NCI-H524 (cell line): ENCODE measurements around the gene USP21.
"Not testable (repeated sequence)": the region's sequence is repeated elsewhere in the genome, so short reads cannot be mapped to it uniquely, and the experiment has no call there.

Source experiments
- DNase-seq, 2 experiments: peaks; one replicate each; lab custom pipeline; 2025; lab: John Stamatoyannopoulos, UW

Gene USP21

DNA sequence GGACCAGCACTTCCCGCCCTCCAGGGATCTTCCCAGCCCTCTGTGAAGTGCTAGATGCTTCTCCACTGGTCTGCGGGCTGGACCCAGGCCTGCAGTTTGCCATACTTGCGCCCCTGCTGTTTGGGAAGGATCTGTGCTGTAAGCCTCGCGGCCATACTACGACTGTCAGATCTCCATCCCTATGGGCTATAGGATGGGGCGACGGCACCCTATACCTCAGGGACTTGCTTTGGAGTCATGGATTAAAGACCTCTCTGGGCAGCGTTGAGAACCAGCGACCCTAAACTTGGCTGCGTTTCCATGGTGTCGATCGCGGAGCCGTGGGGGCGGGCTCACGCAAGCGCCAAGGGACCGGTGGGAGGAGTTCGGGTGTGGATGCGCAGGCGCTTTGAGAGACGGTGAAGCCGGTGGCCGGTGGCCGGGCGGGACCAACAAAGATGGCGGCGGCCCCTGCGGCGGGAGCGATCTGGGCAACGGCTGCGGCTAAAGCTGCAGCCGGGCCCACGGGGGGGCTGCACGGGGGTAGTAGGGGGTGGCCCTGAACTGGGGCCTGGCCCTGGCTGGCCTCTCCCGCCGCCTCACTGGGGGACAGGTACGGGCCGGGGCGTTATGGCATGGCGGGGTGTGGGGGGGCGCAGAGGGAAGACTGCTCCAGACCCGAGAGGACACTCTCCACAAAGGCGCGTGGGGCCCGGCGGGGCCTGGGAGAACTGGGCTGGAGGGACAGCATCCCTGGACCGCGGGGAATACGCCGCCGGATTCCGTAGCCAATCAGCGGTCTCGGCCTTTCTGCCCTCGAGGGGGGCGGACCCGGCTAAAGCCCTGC is at the start of gene USP21:
Gene USP21 (plus strand): TSS at position 414 of the 826 bp plus-strand sequence. CDS start 1,141 bp downstream, outside the sequence.
- DNase-seq = peak; percentile 74 to 86

DNA sequence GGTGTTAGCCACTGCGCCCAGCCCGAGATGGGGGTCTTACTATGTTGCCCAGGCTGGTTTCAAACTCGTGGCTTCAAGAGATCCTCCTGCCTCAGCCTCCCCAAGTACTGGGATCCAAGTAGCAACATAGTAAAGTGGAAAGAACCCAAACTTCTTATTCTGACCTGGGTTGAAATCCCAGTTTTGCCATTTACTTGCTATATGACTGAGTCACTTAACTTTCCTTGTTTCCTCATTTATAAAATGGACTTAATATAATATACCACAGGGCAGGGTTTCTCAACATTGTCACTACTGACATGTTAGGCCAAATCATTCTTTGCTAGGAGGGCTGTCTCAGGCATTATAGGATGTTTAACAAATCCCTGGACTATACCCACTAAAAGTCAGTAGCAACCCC is 48.2 kb upstream of the USP21 start:
- DNase-seq = no peak

DNA sequence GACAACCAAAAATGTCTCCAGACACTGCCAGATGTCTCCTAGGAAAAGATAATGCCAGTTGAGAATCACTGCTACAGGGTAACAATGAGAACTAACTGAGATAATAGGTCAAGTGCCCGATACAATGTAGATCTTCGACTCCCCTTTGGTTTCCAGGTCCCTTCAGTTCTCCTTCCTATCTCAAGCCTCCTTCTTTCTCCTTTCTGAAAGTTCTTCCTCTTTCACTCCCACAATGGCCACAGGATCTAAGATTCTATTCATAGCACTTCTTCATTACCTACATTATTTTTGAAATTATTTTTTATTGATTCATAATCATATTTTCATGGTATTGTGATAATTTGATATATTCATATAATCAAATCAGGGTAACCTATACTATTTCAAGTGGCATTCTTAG is 47.8 kb upstream of the USP21 start:
- DNase-seq = no peak

DNA sequence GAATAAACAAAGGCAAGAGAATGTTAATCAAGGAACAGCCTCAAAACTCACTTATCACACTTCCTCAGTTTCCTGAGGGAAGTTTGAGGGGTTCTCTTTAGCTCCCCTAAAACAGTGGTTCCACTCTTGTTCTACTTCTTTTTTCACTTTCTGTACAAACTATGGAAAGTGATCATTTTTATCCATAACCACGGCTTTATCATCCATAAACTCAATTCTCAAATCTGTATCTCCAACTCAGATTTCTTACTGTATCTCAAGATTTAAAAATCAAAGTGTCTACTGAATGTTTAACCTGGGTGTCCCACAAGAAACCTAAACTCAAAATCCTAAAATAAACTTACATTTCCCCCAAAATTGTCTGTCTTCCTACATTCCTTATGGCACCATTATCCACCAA is 45.4 kb upstream of the USP21 start:
- DNase-seq = no peak

- no peak for DNase-seq
Observed at GRCh38 chr1:161114556-161114955, 44.7 kb upstream of the USP21 start.

DNA sequence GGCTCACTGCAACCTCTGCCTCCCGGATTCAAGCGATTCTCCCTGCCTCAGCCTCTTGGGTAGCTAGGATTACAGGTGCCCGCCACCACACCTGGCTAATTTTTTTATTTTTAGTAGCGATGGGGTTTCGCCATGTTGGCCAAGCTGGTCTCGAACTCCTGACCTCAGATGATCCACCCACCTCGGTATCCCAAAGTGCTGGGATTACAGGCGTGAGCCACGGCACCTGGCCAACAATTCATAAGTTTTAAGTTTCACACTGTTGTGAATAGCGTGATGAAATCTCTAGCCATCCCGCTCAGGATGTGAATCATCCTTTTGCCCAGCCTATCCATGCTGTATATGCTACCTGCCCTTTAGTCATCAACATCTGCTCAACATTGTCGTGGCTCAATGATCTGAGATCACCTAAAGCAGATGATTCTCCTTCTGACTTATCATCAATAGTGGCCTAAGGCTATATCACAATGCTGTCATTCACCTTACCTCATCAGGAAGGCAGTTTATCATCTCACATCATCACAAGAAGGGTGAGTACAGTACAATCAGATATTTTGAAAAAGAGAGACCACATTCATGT is 44.1 kb upstream of the USP21 start:
- DNase-seq = no peak

DNA sequence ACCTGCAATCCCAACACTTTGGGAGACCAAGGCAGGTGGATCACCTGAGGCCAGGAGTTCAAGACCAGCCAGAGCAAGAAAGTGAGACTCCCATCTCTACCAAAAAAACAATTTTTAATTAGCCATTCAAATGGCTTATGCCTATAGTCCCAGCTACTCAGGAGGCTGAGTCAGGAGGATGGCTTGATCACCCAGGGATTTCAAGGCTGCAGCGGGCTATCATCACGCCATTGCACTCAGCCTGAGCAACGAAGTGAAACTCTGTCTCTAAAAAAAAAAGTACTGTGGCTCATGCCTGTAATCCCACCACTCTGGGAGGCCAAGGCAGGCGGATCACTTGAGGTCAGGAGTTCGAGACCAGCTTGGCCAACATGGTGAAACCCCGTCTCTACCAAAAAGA is 43.3 kb upstream of the USP21 start:
- not testable (repeated sequence) for DNase-seq

DNA sequence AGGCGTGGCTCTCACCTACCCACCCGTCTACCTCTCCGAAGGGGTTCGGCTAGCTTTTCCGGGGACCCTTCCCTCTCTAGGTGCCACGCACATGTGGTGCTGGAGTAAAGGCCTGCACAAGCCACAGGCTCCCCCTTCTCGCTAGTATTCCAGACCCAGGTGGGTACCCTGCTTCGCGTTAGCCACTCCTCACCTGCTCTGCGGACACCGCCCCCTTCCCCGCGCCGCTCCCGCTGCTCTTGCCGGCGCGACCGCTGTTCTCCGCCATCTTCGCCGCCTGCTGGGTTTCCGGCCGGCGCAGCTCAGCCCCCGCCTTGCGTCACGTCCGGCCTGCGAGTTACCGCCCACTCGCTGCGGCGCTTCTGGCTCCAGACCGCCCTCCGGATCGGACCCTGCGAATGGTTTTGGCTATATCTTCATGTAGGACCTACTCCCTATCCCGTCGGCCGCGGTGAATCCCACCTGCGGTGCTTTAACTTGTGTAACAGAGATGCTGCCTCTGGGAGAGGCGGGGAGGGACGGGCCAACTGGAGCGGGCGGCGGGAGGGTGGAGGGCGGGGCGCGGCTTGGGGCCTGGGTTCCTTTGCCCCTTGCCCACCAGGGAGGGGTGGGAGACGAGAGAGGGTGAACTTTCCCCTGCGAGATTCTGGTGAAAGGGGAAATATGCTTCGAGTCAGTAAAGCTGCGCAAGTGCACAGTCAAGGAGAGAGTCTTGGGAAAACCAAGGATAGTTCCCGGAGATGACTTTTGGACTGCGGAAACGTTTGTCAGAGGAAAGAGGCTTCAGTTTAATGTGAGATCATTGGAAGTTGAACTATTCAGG is 41.3 kb upstream of the USP21 start, which contains the start of the genes NIT1 and PFDN2:
Gene NIT1 (plus strand): TSS at position 347 of the 823 bp plus-strand sequence. CDS start 72 bp downstream, at position 419.
Gene PFDN2 (minus strand): TSS at position 279 of the 823 bp plus-strand sequence. CDS start 11 bp downstream, at position 268.
- DNase-seq = peak; percentile 35 to 57

DNA sequence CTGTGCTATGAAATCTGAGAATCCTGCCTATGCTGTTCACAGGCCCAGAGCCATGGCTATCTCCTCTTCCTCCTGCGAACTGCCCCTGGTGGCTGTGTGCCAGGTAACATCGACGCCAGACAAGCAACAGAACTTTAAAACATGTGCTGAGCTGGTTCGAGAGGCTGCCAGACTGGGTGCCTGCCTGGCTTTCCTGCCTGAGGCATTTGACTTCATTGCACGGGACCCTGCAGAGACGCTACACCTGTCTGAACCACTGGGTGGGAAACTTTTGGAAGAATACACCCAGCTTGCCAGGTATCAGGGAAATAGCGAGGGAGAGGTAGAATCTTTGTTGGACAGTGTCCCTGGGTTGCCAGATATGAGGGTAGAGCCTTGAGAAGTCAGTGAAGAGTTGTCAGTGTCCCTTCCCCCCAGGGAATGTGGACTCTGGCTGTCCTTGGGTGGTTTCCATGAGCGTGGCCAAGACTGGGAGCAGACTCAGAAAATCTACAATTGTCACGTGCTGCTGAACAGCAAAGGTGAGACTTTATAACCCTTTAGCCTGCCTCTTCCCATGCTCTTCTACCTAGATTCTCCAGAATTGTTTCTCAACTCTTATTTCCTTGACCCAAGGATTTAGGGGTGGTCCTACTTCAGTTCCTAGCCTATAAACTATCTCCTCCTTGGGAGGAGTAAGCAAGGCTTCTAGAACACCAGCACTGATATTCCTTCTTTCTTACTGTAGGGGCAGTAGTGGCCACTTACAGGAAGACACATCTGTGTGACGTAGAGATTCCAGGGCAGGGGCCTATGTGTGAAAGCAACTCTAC is 40.0 kb upstream of the USP21 start:
- peak in 1 of 2 experiments; percentile 22 for DNase-seq

GRCh38 chr1:161121042-161121650 is 38.2 kb upstream of the USP21 start:
- DNase-seq = no peak

DNA sequence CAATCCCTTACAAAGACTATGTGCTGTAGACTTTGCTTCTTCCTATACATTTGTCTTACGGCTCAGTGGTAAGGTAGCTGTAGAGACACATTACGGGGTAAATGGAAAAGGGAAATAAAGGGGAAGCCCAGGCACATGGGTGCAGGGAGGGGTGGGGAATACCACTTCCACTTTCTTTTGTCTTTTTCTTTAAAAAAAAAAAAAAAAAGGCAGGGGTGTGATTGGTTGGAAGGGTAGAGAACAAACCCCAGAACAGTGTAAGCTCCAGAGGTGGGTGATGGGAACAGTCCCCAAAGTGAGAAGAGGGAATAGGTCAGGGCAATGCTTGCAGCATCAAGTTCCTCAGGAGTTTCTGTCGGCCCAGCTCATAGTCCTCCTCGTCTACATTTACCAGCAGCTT is 37.5 kb upstream of the USP21 start:
- DNase-seq = no peak

DNA sequence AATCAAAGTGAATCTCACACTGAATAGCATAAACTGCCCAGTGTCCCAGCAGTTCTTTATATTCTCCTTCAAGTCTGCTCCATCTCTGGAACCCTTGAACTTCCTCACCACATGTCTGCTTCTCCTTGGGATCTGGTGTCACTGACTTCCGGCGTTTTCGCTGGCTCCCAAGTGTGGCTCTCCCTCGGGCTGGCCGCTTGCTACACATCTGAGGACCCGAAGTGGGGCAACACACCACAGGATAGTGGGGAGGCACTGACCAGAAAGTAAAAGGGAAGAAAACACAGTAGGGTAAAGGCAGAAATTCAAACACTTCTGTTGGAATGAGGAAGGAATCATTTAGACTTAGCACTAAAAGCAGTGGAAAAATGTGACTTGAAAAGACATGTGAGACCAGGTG is 36.3 kb upstream of the USP21 start:
- no peak for DNase-seq

DNA sequence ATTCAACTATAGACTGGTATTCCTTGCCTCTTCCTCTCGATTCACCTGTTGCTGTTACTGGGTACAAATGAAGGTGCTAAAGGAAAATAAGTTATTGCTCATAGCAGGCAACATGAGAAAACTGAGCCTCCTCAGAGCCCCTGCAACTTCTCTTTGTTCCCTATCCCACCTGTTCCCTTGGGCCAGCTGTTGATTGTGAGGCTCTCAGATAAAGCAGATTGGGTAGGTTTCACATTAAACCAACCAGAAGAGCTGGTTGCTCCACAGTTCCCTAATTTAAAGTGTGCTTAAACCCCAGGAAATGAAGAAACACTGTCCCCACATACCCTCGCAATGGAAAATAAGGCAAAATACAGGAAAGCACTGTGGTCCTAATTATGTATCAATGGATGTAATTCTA is 31.7 kb upstream of the USP21 start:
- no peak for DNase-seq

- no peak for DNase-seq
Observed at GRCh38 chr1:161128591-161129420, 30.5 kb upstream of the USP21 start.

DNA sequence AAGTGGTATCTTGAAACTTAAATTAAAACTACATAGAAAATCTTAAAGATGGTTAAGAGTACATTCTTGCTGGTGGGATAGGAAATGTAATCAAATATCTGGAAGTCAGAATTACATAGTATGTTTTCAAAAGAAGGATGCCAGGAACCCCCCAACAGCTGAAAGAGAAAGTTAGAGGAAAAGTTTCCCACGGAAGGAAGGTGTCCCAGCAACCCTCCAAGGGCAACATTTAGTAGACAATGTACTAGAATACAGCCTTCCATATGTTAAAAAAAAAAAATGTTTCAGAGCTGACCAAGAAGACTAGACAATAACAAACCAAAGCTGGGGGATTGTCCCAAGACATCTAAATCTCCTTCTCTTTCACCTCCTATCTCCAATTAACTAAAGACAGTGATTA is 29.0 kb upstream of the USP21 start:
- DNase-seq = no peak

- DNase-seq = no peak
Observed at GRCh38 chr1:161131523-161132409, 27.5 kb upstream of the USP21 start.

DNA sequence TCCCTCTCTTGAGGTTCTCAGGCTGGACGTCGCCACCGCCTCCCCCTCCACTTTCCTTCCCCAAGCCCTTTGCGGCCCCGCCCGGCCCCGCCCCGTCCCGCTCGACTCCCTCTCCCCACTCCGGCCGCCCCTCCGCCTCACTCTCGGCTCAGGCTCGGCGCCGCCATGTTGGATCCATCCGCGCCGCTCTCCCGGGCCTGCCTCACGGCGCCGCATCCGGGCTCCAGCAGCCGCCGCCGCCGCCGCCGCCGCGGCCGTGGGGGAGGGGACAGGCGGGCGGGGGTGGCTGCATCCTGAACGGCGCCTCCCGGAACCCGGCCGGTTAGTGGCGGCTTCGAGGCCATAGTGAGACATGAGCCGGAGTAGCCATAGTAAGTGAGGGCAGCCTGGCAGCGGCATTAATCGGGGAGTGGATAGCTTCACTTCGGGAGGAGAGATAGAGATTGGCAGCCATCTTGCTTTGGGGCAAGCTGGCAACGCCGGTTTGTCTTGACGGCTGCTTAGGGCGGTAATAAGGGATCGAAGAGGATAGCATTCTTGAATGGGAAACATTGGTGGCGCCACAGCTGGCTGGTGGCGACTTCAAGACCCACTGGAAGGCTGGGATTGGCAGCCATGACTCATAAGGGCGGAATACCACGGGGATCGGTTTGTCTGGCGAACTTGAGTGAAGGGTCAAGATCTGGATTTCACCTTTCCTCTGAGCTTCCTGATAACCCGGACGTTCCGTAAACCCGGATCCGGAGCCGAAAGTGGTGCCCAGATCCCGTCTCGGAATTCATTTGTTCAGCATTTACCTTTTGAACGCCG is 26.7 kb upstream of the USP21 start, which contains the start of gene DEDD:
Gene DEDD (minus strand): TSS at position 258 of the 810 bp plus-strand sequence. CDS start 8,205 bp downstream, outside the sequence.
- peak; percentile 96 to 98 for DNase-seq

GRCh38 chr1:161133220-161133740 is 26.0 kb upstream of the USP21 start:
- no peak for DNase-seq
